Measurements from ENCODE around the gene ZNF559.
"Not testable (repeated sequence)": the region's sequence is repeated elsewhere in the genome, so short reads cannot be mapped to it uniquely, and the experiment has no call there.

Gene ZNF559

DNA sequence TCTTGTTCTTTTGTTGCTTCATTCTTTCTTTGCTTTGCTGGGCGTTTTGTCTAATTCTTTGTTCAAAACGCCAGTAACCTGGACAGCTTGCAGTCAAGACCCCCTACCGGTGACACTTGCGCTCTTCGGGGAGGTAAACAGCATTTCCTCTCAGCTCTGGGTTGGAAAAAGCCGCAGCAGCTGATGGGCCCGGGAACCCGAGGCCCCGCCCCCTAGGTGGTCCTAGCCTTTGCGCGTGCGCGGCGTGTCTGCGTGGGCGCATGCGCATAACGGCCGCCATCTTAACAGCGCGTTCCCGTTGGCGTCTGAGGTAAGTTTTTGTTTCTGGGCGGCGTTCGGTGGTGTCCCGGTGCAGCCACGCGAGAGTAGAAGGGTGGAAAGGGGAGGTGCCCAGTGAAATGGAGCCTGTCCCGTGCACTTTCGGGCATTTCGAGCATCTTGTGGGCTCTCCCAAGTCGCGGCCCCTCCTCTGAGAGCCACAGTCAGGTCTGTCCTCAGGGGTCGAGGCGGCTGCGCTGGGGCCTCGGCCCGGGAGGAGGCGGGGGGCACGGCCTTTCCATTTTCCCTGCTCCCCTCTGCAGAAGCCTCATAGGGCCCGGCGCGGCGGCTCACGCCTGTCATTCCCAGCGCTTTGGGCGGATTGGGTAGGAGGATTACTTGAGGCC lies at the start of gene ZNF559:
ZNF559 (plus strand) TSS at position 261 of the 665 bp plus-strand sequence. CDS start 14,371 bp downstream, outside the sequence.
- intact Hi-C loops (cut with DNase I): loop anchor here (1.0 kb wide), 1 partner anchor 15 kb away; the partner anchor contains the start of gene ZNF699
- peak; percentile 72 to 98 (median 85) for DNase-seq

DNA sequence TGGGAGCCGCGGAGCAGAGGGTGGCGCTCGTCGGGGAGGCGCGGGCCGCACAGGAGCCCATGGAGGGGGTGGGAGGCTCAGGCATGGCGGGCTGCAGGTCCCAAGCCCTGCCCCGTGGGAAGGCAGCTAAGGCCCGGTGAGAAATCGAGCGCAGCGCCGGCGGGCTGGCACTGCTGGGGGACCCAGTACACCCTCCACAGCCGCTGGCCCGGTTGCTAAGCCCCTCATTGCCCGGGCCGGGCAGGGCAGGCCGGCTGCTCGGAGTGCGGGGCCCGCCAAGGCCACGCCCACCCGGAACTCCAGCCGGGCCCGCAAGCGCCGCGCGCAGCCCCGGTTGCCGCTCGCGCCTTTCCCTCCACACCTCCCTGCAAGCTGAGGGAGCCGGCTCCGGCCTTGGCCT lies 40.5 kb upstream of the ZNF559 start:
- DNase-seq; intact Hi-C loops (cut with DNase I): not testable (repeated sequence)

DNA sequence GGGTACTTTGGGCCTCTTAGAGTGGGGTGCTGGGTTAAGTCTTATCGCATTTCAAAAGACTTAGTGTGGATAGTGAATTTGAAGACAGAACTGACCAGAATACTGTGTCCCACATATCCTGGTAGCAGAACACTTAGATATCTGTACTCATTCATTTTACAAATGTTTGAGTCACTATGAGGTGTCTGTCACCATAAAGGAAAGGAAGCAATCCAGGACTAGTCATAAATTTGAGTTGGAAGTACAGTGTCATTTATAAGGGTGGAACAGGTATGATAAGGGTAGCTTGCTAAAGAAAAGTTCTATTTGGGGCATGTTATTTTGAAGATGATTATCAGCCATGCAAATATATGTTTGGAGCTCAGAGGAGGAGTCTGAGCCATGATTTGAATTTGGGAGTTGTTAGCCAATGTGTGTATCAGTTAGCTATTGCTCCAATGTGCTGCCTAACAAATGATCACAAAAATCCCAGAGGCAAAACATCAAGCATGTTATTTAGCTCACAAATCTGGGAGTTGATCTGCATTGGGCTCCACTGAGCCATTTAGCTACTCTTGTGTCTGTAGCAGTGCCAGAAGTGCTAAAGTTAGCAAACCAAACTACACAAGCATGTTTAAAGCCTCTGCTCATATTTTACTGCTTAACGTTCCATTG lies 34.6 kb upstream of the ZNF559 start:
- intact Hi-C loops (cut with DNase I): no loop called here
- no peak for DNase-seq

DNA sequence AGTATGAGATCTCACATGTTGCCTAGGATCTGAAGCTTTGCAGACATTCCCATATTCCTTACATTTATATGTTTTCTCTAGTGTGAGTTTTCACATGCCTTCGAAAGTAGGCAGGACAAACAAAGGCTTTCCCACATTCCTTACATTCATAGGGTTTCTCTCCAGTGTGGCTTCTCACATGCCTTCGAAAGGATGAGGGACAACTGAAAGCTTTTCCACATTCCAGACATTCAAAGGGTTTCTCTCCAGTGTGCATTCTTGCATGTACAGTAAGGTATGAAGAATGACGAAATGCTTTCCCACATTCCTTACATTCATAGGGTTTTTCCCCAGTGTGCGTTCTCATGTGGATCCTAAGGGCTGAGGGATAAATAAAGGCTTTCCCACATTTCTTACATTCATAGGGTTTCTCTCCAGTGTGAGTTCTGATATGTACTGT lies 28.5 kb upstream of the ZNF559 start:
- intact Hi-C loops (cut with DNase I): no loop called here
- DNase-seq: no peak

DNA sequence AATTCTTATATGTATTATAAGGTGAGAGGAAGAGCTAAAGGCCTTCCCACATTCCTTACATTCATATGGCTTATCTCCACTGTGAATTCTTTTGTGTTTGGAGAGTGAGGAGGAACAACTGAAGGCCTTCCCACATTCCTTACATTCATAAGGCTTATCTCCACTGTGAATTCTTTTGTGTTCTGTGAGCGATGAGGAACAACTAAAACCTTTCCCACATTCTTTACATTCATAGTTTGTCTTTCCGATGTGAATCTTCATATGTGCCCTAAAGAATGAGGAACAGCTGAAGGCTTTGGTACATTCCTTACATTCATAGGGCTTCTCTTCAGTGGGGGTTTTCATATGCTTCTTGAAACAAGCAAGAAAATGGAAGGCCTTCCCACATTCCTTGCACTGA lies 27.6 kb upstream of the ZNF559 start:
- intact Hi-C loops (cut with DNase I): no loop called here

DNA sequence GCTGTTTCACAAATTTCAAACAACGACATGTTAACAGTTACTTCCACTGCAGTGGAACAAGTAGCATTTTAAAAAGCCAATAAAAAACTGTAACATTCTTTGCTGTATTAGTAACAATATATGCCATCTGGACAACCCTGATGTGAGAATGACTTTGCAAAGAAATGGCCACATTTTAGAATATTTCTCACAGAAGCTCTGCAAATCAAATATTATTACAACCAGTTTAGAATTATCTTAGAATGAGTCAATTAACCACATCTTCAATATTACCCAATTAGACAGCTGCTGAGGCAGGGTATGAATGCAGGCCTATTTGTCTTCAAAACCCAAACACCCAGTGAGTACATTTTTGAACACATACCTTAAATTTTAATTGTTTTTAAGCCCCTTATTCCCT lies 17.5 kb upstream of the ZNF559 start:
- no peak for DNase-seq
- intact Hi-C loops (cut with DNase I): no loop called here

More for the DNA sequence above, 27.6 kb upstream of the ZNF559 start:
- no peak for DNase-seq

DNA sequence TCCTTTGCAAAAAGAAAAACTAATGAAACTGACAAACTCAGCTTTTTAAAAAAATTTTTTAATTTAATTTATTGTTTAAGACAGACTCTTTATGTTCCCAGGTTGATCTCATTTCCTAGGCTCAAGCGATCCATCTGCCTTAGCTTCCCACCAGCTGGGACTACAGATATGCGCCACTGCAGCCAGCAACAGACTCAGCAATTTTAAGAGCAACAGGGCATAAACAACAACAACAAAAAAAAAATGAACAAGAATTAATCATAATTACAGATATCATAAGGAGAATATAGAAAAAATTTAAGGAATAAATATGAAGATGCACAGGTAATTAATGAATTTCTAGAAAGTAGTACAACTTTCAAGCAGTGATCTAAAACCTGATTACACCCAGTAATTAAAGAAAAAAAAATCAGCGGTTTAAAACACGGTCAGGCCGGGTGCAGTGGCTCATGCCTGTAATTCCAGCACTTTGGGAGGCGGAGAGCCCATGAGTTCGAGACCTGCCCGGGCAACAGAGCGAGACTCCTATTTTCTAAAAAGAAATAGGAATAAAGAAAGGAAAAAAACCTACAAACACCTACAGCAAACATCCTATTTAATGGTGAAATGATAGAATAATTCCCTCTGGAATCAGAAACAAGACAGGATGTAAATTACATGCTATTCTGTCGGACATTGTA lies 15.7 kb upstream of the ZNF559 start:
- DNase-seq: no peak
- intact Hi-C loops (cut with DNase I): no loop called here

DNA sequence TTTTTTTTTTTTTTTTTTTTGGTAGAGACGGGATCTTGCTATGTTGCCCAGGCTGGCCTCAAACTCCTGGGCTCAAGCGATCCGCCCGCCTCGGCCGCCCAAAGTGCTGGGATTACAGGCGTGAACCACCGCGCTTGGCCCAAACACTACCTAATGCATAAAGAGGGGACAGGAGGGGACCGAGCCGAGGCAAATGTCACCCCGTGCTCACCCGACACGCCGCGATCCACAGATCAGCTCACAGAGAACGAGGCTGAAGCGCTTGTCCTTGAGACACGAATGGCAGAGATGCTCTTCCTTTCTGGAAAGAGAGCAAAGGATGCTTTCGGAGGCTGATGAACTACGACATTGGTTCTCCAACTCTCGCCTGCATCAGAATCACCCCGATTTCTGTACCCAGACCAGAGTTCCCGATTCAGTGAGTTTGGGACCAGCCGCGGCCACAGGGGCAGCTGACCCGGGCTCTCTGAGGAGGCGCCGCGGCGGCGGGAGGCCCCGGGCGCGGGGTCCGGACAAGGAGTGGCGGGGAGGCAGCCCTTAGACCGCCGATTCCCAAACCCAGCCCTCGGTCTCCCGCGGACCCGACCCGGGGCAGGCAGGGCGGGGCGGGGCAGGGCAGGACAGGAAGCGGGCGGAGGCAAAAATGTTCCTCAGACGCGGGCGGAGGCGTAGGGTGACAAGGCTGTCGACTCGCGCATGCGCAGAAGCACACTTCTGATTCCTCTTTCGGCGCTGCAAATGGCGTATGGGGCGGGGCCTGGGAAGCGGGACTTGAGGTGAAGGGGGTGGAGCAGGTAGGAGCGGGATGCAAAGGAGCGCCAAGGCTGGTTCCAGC lies 14.6 kb upstream of the ZNF559 start, which contains the start of gene ZNF699:
ZNF699 (minus strand) TSS at position 700 of the 835 bp plus-strand sequence. CDS start 4,719 bp downstream, outside the sequence.
- intact Hi-C loops (cut with DNase I): loop anchor here (1.0 kb wide), 1 partner anchor 15 kb away; the partner anchor contains the start of gene ZNF559
- DNase-seq: peak; percentile 95 to 99 (median 98)

DNA sequence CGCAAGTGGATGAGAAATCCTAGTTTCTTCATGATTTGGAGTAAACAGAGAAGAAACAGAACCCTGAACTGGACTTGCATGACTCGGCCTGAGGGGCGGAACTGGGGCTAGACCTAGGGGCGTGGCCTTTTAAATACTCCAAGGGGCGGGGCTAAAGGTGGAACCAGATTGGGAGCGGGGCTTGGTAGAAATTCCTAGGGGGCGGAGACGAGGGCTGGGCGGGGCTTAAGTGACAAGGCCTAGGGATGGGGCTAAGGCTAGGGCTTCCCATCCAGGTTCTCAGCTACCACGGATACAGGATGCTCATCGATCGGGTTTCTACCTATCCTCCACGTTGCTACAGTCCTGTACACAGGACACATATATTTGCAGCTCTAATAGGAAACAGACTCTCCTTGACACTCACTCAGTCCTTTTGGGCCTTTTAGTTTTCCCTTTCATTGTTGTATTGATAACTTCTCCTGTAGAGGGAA lies 14.0 kb upstream of the ZNF559 start:
- peak in 8 of 10 donors; percentile 69 to 98 (median 88) for DNase-seq
- intact Hi-C loops (cut with DNase I): loop anchor here (1.0 to 10.0 kb wide), 2 partner anchors 14 to 485 kb away; partner anchors contain the start of gene ZNF559

DNA sequence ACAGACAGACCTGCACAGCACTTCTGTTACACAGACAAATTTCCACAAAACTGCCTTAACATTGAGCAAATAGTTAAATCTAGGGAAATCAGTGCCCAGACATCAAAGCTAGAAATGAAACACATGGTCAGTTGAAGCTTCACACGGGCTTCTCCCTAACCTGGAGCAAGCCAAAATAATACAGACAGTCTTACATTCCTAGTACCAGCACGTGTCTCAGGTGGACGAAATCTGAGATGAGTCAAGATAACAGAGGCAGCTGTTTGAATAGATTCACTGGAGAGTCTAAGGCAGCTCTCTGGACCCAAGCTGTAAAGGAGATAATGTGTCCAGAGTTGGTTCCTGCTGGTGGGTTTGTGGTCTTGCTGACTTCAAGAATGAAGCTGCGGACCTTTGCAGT lies 10.2 kb upstream of the ZNF559 start:
- intact Hi-C loops (cut with DNase I): loop anchor here (10.0 kb wide), 1 partner anchor 481 kb away; no protein-coding TSS in a partner anchor

DNA sequence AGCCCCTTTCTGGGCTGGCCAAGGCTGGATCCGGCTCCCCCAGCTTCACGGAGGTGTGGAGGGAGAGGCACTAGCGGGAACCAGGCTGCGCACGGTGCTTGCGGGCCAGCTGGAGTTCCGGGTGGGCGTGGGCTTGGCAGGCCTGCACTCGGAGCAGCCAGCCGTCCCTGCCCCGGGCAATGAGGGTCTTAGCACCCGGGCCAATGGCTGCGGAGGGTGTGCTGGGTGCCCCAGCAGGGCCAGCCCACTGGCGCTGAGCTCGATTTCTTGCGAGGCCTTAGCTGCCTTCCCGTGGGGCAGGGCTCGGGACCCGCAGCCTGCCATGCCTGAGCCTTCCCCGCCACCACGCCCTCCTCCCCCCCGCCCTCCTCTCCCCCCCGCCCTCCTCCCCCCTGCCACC lies 2.6 kb upstream of the ZNF559 start:
- intact Hi-C loops (cut with DNase I): no loop called here
- no peak for DNase-seq

More for the DNA sequence above, 10.2 kb upstream of the ZNF559 start:
- DNase-seq: no peak

DNA sequence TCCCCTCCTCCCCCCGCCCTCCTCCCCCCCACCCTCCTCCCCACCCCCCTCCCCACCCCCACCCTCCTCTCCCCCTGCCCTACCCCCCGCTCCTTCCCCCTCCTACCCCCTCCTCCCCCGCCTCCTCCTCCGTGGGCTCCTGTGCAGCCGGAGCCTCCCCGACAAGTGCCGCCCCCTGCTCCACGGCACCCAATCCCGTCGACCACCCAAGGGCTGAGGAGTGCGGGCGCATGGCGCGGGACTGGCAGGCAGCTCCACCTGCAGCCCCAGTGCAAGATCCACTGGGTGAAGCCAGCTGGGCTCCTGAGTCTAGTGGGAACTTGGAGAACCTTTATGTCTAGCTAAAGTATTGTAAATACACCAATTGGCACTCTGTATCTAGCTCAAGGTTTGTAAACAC lies 2.2 kb upstream of the ZNF559 start:
- intact Hi-C loops (cut with DNase I); DNase-seq: not testable (repeated sequence)

DNA sequence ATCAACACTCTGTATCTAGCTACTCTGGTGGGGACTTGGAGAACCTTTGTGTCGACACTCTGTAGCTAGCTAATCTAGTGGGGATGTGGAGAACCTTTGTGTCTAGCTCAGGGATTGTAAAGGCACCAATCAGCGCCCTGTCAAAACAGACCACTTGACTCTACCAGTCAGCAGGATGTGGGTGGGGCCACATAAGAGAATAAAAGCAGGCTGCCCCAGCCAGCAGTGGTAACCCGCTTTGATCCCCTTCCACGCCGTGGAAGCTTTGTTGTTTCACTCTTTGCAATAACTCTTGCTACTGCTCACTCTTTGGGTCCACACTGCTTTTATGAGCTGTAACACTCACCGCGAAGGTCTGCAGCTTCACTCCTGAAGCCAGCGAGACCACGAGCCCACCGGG lies 1.8 kb upstream of the ZNF559 start:
- intact Hi-C loops (cut with DNase I); DNase-seq: not testable (repeated sequence)

DNA sequence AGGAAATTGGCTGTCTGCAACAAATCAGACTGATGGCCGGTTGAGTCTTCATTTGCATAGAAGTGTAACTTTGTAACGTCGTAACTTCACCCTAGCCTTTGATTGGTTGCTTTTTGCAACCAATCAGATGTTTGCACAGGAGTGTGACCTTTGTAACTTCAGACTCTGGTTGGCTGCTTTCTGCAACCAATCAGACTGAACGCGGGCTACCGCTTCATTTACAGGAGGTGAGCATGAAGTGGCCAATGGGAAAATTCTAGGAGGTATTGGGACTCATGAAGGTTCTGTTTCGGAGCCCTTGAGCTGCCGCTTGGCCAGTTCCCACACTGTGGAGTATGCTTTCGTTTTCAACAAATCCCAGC lies 441 bp upstream of the ZNF559 start:
- DNase-seq: peak in 9 of 10 donors; percentile 52 to 94 (median 64)
- intact Hi-C loops (cut with DNase I): no loop called here

DNA sequence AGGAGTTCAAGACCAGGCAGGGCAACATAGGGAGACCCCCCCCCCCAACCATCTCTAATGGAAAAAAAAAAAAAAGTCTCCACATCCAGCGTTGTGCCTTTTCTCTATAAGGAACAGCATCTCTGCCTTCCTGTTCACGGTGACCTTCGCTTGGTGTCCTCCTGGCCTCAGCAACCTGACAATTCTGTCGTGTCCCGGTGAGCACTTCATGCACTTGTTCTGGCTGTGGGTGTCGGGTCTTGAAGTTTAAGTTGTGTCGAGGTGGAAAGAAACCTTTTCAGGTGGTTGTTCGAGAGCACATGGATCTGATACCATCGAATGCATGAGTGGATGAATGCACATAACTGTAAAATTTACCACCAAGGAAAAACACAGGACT lies 594 bp downstream of the ZNF559 start:
- intact Hi-C loops (cut with DNase I): loop anchor here (1.0 kb wide), 1 partner anchor 15 kb away; the partner anchor contains the start of gene ZNF699
- peak in 1 of 10 donors; percentile 49 for DNase-seq

DNA sequence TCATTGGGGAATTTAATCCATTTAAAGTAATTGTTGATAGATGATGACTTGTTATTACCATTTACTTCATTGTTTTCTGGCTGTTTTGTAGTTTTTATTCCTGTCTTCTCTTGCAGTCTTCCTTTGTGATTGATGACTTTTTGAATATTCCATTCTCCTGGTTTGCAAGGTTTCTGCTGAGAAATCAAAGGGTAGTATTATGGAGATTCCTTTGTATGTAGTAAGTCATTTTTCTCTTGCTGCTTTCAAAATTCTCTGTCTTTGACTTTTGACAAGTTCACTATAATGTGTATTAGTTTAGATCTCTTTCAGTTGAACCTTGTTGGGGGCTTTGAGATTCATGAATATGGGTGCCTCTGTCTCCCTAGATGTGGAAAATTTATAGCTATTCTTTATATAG lies 6.0 kb downstream of the ZNF559 start:
- intact Hi-C loops (cut with DNase I): no loop called here
- DNase-seq: no peak

DNA sequence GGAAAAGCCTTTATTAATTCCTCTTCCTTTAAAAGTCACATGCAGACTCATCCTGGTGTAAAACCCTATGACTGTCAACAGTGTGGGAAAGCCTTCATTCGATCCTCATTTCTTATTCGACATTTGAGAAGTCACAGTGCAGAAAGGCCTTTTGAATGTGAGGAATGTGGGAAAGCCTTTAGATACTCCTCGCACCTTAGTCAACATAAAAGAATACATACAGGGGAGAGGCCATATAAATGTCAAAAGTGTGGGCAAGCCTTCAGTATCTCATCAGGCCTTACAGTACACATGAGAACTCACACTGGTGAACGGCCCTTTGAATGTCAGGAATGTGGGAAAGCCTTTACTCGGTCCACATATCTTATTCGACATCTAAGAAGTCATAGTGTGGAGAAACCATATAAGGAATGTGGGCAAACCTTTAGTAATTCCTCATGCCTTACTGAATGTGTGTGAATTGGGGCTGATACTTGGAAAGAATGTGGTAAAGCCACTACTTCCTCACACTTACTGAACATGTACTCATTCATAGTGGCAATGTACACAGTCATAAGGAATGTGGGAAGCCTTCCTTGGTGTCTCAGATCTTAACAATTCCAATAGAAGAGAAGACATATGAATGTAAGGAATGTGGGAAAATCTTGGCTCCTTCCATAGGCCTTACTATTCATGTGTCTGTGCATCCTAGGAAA lies 18.8 kb downstream of the ZNF559 start:
- DNase-seq: no peak
- intact Hi-C loops (cut with DNase I): no loop called here

DNA sequence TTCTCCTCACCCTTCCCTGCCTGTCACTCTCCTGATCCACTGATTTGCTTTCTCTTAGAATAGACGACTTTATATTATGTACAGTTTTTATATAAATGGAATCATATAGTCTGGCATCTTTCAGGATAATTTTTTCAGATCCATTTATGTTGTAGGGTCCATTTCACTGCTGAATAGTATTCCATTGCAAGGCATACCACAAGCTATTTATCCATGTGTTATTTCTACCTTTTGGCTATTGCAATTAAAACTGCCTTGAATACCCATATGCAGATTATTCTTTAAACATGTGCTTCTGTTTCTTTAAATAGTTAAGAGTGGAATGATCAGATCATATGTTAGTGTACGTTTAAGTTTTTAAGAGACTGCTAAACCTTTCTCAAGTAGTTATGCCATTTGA lies 21.0 kb downstream of the ZNF559 start:
- intact Hi-C loops (cut with DNase I): no loop called here
- DNase-seq: no peak

DNA sequence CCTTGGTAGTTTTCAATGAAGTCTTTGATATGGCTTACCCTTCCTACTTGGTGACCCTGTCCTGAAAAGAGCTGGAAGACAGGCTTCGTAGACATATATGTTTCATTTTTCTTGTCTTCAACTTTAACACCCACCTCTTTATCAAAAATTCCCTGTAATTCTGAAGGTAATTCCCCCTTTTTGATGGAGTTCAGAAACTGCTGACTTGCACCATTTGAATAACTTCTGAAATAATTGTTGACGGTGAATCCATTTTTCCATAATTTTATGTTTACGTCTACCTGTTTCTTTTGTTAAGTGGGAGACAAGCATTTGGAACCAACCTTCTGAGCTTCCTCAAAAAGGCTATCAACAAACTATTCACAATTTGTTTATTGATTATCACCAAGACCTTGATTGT lies 24.3 kb downstream of the ZNF559 start:
- DNase-seq: no peak
- intact Hi-C loops (cut with DNase I): no loop called here

Data from posterior cingulate gyrus (tissue), 11 donors.